OCI-LY3 (cell line): ENCODE results near the gene MICU1.
"Not testable (repeated sequence)": the region's sequence is repeated elsewhere in the genome, so short reads cannot be mapped to it uniquely, and the experiment has no call there.

Source experiments
- EZH2phosphoT487 ChIP-seq: fragments of 200-600 bp; shearing (Covaris generic); IDR thresholded peaks from 2 replicates; pipeline ENCODE4 v1.6.1; 2018; ENCODE audit warnings: antibody characterized with exemption, mixed run types, low read depth
- TF ChIP-seq, protein P1 (sequence below): fragments of 200-600, 300-600 bp; sonication (generic); IDR thresholded peaks from 2 replicates; pipeline ENCODE4 v1.5.1; 2014; ENCODE audit warnings: antibody characterized with exemption, low read length, low read depth

- TF ChIP-seq, protein P1, sequence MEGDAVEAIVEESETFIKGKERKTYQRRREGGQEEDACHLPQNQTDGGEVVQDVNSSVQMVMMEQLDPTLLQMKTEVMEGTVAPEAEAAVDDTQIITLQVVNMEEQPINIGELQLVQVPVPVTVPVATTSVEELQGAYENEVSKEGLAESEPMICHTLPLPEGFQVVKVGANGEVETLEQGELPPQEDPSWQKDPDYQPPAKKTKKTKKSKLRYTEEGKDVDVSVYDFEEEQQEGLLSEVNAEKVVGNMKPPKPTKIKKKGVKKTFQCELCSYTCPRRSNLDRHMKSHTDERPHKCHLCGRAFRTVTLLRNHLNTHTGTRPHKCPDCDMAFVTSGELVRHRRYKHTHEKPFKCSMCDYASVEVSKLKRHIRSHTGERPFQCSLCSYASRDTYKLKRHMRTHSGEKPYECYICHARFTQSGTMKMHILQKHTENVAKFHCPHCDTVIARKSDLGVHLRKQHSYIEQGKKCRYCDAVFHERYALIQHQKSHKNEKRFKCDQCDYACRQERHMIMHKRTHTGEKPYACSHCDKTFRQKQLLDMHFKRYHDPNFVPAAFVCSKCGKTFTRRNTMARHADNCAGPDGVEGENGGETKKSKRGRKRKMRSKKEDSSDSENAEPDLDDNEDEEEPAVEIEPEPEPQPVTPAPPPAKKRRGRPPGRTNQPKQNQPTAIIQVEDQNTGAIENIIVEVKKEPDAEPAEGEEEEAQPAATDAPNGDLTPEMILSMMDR: not testable (repeated sequence)
- TF ChIP-seq EZH2phosphoT487: not testable (repeated sequence)
Measured at GRCh38 chr10:72467064-72467463, 158.8 kb downstream of the MICU1 start.
